Effector memory CD4-positive, alpha-beta T cell (primary cell): Measurements from ENCODE around the gene PMCH.
"Not testable (repeated sequence)": the region's sequence is repeated elsewhere in the genome, so short reads cannot be mapped to it uniquely, and the experiment has no call there.

ENCODE experiments used
- DNase-seq, 3 donors: peaks; one replicate each; pipeline ENCODE4 v3.0.0-alpha.2; 2020
- H3K27ac ChIP-seq: 2 replicates; pipeline ENCODE4 v1.7.0; 2013; ENCODE audit warnings: mild to moderate bottlenecking, low read length, moderate library complexity; ENCODE audit not compliant: insufficient read depth, poor library complexity, severe bottlenecking
- H3K27me3 ChIP-seq: replicated peaks from 2 replicates; pipeline ENCODE4 v1.7.0; 2013; ENCODE audit warnings: mild to moderate bottlenecking, low read length; ENCODE audit not compliant: insufficient read depth, control insufficient read depth, poor library complexity, severe bottlenecking
- H3K36me3 ChIP-seq: 2 replicates; pipeline ENCODE4 v1.7.0; 2013; ENCODE audit warnings: mild to moderate bottlenecking, low read length, moderate library complexity; ENCODE audit not compliant: control insufficient read depth, insufficient read depth
- H3K4me1 ChIP-seq: 2 replicates; pipeline ENCODE4 v1.7.0; 2013; ENCODE audit warnings: low read length, mild to moderate bottlenecking; ENCODE audit not compliant: control insufficient read depth, insufficient read depth, poor library complexity, severe bottlenecking
- H3K4me3 ChIP-seq: 2 replicates; pipeline ENCODE4 v1.7.0; 2013; ENCODE audit warnings: low read length, low read depth, mild to moderate bottlenecking; ENCODE audit not compliant: insufficient read depth, poor library complexity, severe bottlenecking
- H3K9me3 ChIP-seq: 2 replicates; pipeline ENCODE4 v1.7.0; 2013; ENCODE audit warnings: mild to moderate bottlenecking, low read length, moderate library complexity; ENCODE audit not compliant: control insufficient read depth
- total RNA-seq, 3 donors: gene quantifications; one replicate each; lab custom pipeline; 2026; lab: John Stamatoyannopoulos, UW

Gene PMCH, protein sequence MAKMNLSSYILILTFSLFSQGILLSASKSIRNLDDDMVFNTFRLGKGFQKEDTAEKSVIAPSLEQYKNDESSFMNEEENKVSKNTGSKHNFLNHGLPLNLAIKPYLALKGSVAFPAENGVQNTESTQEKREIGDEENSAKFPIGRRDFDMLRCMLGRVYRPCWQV
- total RNA-seq: 0 to 0.17 (median 0) reads per million in 3 donors

DNA sequence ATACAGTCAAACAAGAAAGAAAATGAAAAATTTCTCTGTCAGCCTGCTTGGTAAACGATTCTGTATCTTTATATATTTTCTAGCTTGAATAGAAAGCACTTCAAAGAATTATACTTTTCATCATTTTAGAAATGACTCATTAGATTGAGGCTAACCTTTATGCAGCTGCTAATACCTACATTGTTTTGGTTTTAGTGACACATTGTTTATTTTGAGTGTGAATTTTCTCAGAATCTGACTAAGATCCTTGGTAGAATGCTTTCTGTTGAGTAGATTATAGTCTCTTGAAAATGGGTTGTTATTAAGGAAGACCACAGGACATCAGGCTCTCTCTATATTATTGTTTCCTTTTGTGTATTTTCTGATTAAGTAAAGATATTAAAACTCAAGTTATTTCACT is at the start of gene PMCH:
PMCH (minus strand) TSS at position 45 of the 400 bp plus-strand sequence. CDS start 63 bp downstream, outside the sequence.
- DNase-seq: no peak
- no peak within 1 kb of the TSS for H3K27ac ChIP-seq
- no peaks in the 10 kb centered on the region for H3K4me1 ChIP-seq
- H3K4me3 ChIP-seq: no peak within 1 kb of the TSS
- no peaks in the 10 kb centered on the region for H3K27me3 ChIP-seq
- no peaks in the 10 kb centered on the region for H3K9me3 ChIP-seq
- H3K36me3 ChIP-seq: no peaks in the 10 kb centered on the region

DNA sequence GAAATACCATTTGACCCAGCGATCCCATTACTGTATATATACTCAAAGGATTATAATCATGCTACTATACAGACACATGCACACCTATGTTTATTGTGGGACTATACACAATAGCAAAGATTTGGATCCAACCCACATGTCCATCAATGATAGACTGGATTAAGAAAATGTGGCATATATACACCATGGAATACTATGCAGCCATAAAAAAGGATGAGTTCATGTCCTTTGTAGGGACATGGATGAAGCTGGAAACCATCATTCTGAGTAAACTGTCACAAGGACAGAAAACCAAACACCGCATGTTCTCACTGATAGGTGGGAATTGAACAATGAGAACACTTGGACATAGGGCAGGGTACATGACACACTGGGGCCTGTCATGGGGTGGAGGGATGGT is 43.2 kb upstream of the PMCH start:
- not testable (repeated sequence) for H3K36me3 ChIP-seq, H3K27me3 ChIP-seq, H3K27ac ChIP-seq, H3K4me1 ChIP-seq, DNase-seq, H3K9me3 ChIP-seq, H3K4me3 ChIP-seq

DNA sequence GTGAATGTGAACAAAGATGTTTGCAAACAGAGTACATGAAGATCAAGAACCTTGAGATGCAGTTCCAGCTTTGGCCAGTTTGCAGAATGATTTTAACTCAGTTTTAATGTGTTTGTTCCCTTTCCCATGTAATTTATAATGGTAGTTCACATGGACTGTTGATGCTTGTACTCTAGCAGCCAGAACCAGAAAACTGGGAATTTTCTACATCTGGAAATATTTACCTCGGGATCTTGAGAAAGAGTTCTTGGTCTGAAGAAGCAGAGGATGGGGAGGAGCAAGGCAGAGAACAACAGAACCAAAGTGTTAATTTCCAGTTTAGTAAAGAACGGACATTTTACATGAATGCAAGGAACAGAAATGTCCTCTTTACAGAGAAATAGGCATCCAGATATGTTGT is 37.0 kb upstream of the PMCH start:
- H3K4me3 ChIP-seq: no peak overlapping the region
- H3K27ac ChIP-seq: no peak overlapping the region
- DNase-seq: no peak
- H3K36me3 ChIP-seq: no peaks in the 10 kb centered on the region
- H3K27me3 ChIP-seq: no peaks in the 10 kb centered on the region
- H3K9me3 ChIP-seq: no peaks in the 10 kb centered on the region
- H3K4me1 ChIP-seq: no peaks in the 10 kb centered on the region

DNA sequence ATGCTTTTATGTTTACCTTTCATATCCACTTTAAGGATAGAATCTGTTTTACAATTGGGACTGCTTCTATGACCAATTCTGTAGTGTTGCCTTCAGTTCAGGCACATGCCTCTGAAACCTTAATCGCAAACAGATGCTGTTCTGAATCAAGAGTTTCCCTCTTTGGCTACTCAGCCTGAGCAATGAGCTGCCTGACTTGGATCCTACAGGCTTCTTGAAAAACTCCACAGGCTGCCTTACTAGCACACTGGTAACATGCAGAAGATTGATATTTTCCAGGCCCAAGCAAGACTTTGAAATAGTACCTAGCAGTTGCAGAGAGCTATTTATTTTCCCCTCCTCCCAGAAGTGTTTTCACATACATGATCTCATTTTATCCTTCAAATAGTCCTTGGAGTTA is 34.8 kb upstream of the PMCH start:
- Histone ChIP-seq H3K27me3 (no peaks in the 10 kb centered on the region), H3K4me1 (no peaks in the 10 kb centered on the region), H3K4me3 (no peak overlapping the region), H3K36me3 (no peaks in the 10 kb centered on the region), H3K9me3 (no peaks in the 10 kb centered on the region), H3K27ac (no peak overlapping the region)
- DNase-seq: no peak

DNA sequence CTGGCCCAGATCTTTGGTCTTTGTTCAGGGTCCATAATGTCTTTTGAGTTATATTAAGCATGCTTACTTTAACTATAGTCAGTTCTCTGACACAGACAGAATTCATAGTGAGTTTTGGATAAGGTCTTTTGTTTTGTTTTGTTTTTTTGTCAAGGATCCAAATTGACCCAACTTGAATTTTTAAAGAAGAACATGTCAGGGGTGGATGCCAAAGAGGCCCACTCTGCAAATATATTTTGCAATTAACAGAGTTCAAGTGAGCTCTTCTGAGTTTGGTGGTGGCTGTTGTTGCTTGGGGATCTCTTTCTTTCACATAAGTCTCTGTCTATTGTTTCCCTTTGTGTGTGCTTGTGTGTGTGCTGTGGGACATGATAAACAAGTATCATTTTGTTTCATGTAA is 34.4 kb upstream of the PMCH start:
- H3K27me3 ChIP-seq: no peaks in the 10 kb centered on the region

DNA sequence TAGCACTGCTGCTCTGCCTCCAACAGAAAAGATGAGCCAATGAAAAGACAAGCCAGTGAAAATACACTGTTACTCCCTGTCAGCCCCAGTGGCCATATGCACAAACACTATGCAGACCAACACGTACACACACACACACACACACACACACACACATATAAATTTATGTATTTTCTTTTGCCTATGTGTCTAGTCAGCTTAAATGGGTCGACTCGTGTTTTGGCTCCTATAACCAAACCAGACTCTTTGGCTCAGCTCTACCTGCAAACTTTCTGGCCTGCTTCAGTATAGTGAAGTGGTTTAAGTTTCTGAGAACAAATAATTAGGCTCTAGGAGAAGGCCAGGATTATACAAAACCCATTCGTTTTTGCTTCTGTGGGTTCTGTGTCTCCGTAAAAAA is 30.3 kb upstream of the PMCH start:
- H3K27me3 ChIP-seq: no peaks in the 10 kb centered on the region
- no peak for DNase-seq
- H3K4me1 ChIP-seq: no peaks in the 10 kb centered on the region
- no peaks in the 10 kb centered on the region for H3K36me3 ChIP-seq
- H3K27ac ChIP-seq: no peak overlapping the region
- no peak overlapping the region for H3K4me3 ChIP-seq
- H3K9me3 ChIP-seq: no peaks in the 10 kb centered on the region

More for the DNA sequence above, 34.4 kb upstream of the PMCH start:
- Histone ChIP-seq H3K4me3 (no peak overlapping the region), H3K36me3 (no peaks in the 10 kb centered on the region), H3K4me1 (no peaks in the 10 kb centered on the region), H3K27ac (no peak overlapping the region), H3K9me3 (no peaks in the 10 kb centered on the region)
- no peak for DNase-seq

DNA sequence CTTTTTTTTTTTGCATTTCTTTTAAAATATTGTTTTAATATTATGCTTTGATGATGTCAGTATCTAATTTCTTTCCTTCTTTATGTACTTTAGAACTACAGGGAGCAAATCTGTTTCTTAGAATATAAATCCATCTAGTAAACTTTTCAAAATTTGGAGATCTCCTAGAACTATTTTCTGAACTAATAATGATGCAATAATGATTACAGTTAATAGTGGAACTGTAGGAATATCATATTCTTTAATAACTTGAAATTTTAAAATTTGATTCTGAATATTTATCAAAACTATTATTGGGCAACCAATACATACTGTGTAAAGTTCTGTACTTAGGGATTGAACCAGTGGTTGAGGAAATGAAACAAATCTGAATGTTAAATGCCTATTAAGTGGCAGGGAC is 23.1 kb upstream of the PMCH start:
- H3K27me3 ChIP-seq: no peaks in the 10 kb centered on the region
- H3K36me3 ChIP-seq: no peaks in the 10 kb centered on the region
- H3K27ac ChIP-seq: no peak overlapping the region
- no peaks in the 10 kb centered on the region for H3K4me1 ChIP-seq
- H3K4me3 ChIP-seq: no peak overlapping the region
- H3K9me3 ChIP-seq: no peaks in the 10 kb centered on the region
- DNase-seq: no peak

DNA sequence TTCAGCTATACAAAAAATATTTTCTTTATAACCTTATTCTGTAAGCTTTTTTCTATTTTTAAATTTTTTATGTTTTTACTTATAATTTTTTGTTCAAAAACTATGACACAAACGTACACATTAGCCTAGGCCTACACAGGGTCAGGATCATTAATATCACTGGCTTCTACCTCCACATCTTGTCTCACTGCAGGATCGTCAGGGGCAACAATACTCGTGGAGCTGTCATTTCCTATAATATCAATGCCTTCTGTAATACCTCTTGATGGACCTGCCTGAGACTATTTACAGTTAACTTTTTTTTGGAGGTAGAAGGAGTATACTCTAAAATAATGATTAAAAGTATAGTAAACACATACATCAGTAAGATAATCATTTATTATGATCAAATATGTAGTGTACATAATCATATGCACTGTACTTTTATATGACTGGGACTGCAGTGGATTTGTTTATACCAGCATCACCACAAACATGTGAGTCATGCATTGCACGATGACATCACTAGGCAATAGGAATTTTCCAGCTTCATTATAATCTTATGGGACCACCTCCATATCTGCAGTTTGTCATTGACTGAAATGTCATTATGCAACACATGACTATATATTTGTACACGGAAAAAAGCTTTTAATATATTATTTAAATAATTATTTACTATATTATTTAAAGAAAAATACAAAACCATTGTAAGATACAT is 18.5 kb upstream of the PMCH start:
- H3K27me3 ChIP-seq: no peaks in the 10 kb centered on the region
- no peaks in the 10 kb centered on the region for H3K9me3 ChIP-seq
- no peaks in the 10 kb centered on the region for H3K4me1 ChIP-seq
- no peaks in the 10 kb centered on the region for H3K36me3 ChIP-seq
- H3K4me3 ChIP-seq: no peak overlapping the region
- no peak for DNase-seq
- no peak overlapping the region for H3K27ac ChIP-seq

DNA sequence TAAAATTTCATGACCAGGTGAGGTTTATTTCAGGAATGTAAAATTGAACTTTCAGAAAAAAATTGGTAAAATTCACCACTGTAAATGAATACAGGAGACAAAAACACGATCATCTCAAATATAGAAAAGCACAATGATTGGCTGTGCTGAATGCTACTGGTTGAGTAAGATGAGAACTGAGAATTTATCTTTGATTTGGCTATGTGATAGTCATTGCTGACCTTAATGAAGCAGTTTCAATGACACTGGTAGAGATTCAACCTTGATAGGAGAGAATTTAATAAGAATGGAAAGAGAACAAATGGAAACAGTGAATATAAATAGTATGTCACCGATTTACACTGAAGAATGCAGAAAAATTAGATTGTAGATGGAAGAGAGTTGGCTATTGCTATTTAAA is 6.4 kb upstream of the PMCH start:
- DNase-seq: no peak
- H3K4me3 ChIP-seq: no peak overlapping the region

DNA sequence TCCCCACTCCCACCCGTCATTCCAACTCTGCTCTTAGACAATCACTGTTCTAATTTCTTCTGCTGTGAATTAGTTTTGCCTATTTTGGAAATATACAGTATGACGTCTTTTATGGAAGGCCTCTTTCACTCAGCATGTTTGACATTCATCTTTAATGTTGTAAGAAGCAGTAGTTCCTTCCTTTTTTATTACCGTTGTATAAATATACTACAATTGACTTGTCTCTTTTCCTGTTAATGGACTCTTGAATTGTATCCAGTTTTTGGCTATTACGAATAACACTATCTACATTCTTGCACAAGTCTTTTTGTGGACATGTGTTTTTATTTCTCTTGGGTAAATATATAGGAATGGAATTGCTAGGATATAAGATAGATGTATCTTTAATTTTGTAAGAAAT is 4.9 kb upstream of the PMCH start:
- H3K27ac ChIP-seq: no peak overlapping the region
- H3K4me3 ChIP-seq: no peak overlapping the region
- no peak for DNase-seq
- no peaks in the 10 kb centered on the region for H3K9me3 ChIP-seq
- no peaks in the 10 kb centered on the region for H3K27me3 ChIP-seq
- H3K4me1 ChIP-seq: no peaks in the 10 kb centered on the region
- H3K36me3 ChIP-seq: no peaks in the 10 kb centered on the region

More for the DNA sequence above, 6.4 kb upstream of the PMCH start:
- Histone ChIP-seq H3K9me3 (no peaks in the 10 kb centered on the region), H3K27me3 (no peaks in the 10 kb centered on the region), H3K27ac (no peak overlapping the region), H3K36me3 (no peaks in the 10 kb centered on the region), H3K4me1 (no peaks in the 10 kb centered on the region)
